Astrocyte (in vitro differentiated cells and primary cell): ENCODE results near the gene PLXND1. TPM values are rescaled to one million over a fixed set of nuclear protein-coding genes. Genes with fewer than 3 reads are reported as not detected.
A peak's percentile ranks its signal among the peaks of the same experiment; 100 is the strongest.

Experiments
- DNase-seq: peaks from one replicate; pipeline ENCODE4 v3.0.0-alpha.2; 2010; ENCODE audit warnings: low read depth
- FAIRE-seq: peaks from 2 replicates; lab custom pipeline; 2011; peaks lifted over from hg19 to GRCh38; lab: Jason Lieb, UNC
- H2AFZ ChIP-seq: 2 replicates; pipeline ENCODE4 v1.6.0; 2012; ENCODE audit warnings: low read depth, low read length, inconsistent platforms
- H3K27ac ChIP-seq: 2 replicates; pipeline ENCODE4 v1.5.1; 2011; ENCODE audit warnings: low read depth, low read length, inconsistent platforms
- H3K27me3 ChIP-seq: 2 replicates; pipeline ENCODE4 v1.6.0; 2011; ENCODE audit warnings: low read length, inconsistent platforms; ENCODE audit not compliant: insufficient read depth
- H3K36me3 ChIP-seq: 2 replicates; pipeline ENCODE4 v1.5.1; 2011; ENCODE audit warnings: low read length, inconsistent platforms; ENCODE audit not compliant: insufficient read depth
- H3K4me1 ChIP-seq: 2 replicates; pipeline ENCODE4 v1.5.1; 2011; ENCODE audit warnings: low read length, inconsistent platforms; ENCODE audit not compliant: insufficient read depth
- H3K4me2 ChIP-seq: 2 replicates; pipeline ENCODE4 v1.6.0; 2012; ENCODE audit warnings: low read length, inconsistent platforms
- H3K4me3 ChIP-seq: 2 replicates; pipeline ENCODE4 v1.5.1; 2011; ENCODE audit warnings: low read depth, mild to moderate bottlenecking, low read length, inconsistent platforms; ENCODE audit not compliant: insufficient read depth
- H3K79me2 ChIP-seq: 2 replicates; pipeline ENCODE4 v1.6.0; 2012; ENCODE audit warnings: mild to moderate bottlenecking, low read length, inconsistent platforms; ENCODE audit not compliant: insufficient read depth
- H3K9ac ChIP-seq: 2 replicates; pipeline ENCODE4 v1.6.0; 2012; ENCODE audit warnings: mild to moderate bottlenecking, low read length, inconsistent platforms
- H3K9me3 ChIP-seq: 2 replicates; pipeline ENCODE4 v1.5.1; 2012; ENCODE audit warnings: low read depth, mild to moderate bottlenecking, low read length, inconsistent platforms; ENCODE audit not compliant: insufficient read depth
- H4K20me1 ChIP-seq: 2 replicates; pipeline ENCODE4 v1.6.0; 2012; ENCODE audit warnings: low read length, inconsistent platforms; ENCODE audit not compliant: insufficient read depth
- H3K27ac Mint-ChIP-seq: one replicate; pipeline ENCODE4 v1.8.0; 2021; ENCODE audit warnings: mild to moderate bottlenecking, mixed read lengths; ENCODE audit not compliant: unreplicated experiment
- H3K27me3 Mint-ChIP-seq: one replicate; pipeline ENCODE4 v1.8.0; 2021; ENCODE audit warnings: low read depth, mixed read lengths; ENCODE audit not compliant: unreplicated experiment
- H3K36me3 Mint-ChIP-seq: one replicate; pipeline ENCODE4 v1.8.0; 2021; ENCODE audit warnings: low read depth, mixed read lengths; ENCODE audit not compliant: unreplicated experiment
- H3K4me1 Mint-ChIP-seq: one replicate; pipeline ENCODE4 v1.8.0; 2021; ENCODE audit warnings: low read depth, mixed read lengths; ENCODE audit not compliant: unreplicated experiment
- H3K4me3 Mint-ChIP-seq: one replicate; pipeline ENCODE4 v1.8.0; 2021; ENCODE audit warnings: mild to moderate bottlenecking, moderate library complexity, mixed read lengths; ENCODE audit not compliant: unreplicated experiment
- H3K9me3 Mint-ChIP-seq: one replicate; pipeline ENCODE4 v1.8.0; 2021; ENCODE audit warnings: mild to moderate bottlenecking, mixed read lengths; ENCODE audit not compliant: unreplicated experiment
- EZH2 ChIP-seq: IDR thresholded peaks from 2 replicates; pipeline ENCODE4 v1.6.1; 2012; ENCODE audit warnings: mild to moderate bottlenecking, low read length, inconsistent platforms; ENCODE audit not compliant: insufficient read depth
- total RNA-seq: library from RNA; stranded (reverse); gene quantifications from 2 replicates; pipeline ENCODE4 v1.2.1, GENCODE V29; 2021
- TF ChIP-seq, protein P1 (sequence below): IDR thresholded peaks from 2 replicates; pipeline ENCODE4 v1.5.1; 2011; ENCODE audit warnings: low read depth, mild to moderate bottlenecking, inconsistent platforms, low read length, moderate library complexity; ENCODE audit not compliant: insufficient read depth

PLXND1 gene
- total RNA-seq, 1 donor from 2014 or later, result 184 TPM

- Histone ChIP-seq H3K4me1 (peaks cover 61% of the 10 kb centered on the region), H2AFZ (peak overlapping the region; percentile 56), H3K9me3 (no peaks in the 10 kb centered on the region), H3K4me3 (no peak overlapping the region), H3K9ac (peak overlapping the region; percentile 79), H3K4me2 (peak overlapping the region; percentile 80), H3K27ac (peak overlapping the region; percentile 91), H3K36me3 (no peaks in the 10 kb centered on the region), H4K20me1 (peaks cover 4% of the 10 kb centered on the region), H3K27me3 (no peaks in the 10 kb centered on the region), H3K79me2 (peaks cover 88% of the 10 kb centered on the region)
- H3K27me3 Mint-ChIP-seq, result no peaks in the 10 kb centered on the region
- H3K9me3 Mint-ChIP-seq, result no peaks in the 10 kb centered on the region
- no peak for FAIRE-seq
- peak overlapping the region; percentile 85 for H3K27ac Mint-ChIP-seq
- peak overlapping the region; percentile 27 for H3K4me3 Mint-ChIP-seq
- no peak for DNase-seq
- TF ChIP-seq, protein P1, sequence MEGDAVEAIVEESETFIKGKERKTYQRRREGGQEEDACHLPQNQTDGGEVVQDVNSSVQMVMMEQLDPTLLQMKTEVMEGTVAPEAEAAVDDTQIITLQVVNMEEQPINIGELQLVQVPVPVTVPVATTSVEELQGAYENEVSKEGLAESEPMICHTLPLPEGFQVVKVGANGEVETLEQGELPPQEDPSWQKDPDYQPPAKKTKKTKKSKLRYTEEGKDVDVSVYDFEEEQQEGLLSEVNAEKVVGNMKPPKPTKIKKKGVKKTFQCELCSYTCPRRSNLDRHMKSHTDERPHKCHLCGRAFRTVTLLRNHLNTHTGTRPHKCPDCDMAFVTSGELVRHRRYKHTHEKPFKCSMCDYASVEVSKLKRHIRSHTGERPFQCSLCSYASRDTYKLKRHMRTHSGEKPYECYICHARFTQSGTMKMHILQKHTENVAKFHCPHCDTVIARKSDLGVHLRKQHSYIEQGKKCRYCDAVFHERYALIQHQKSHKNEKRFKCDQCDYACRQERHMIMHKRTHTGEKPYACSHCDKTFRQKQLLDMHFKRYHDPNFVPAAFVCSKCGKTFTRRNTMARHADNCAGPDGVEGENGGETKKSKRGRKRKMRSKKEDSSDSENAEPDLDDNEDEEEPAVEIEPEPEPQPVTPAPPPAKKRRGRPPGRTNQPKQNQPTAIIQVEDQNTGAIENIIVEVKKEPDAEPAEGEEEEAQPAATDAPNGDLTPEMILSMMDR, result no peak
- TF ChIP-seq EZH2, result no peak
- peaks cover 68% of the 10 kb centered on the region for H3K4me1 Mint-ChIP-seq
- H3K36me3 Mint-ChIP-seq, result no peaks in the 10 kb centered on the region
Measured at GRCh38 chr3:129595544-129596193, 10.8 kb downstream of the PLXND1 start.

- Histone ChIP-seq H3K36me3 (no peaks in the 10 kb centered on the region), H3K4me3 (no peak overlapping the region), H4K20me1 (peaks cover 4% of the 10 kb centered on the region), H3K4me2 (no peak overlapping the region), H3K27me3 (no peaks in the 10 kb centered on the region), H2AFZ (no peak overlapping the region), H3K27ac (peak overlapping the region; percentile 11), H3K4me1 (peaks cover 57% of the 10 kb centered on the region), H3K79me2 (peaks cover 88% of the 10 kb centered on the region), H3K9me3 (no peaks in the 10 kb centered on the region), H3K9ac (no peak overlapping the region)
- no peaks in the 10 kb centered on the region for H3K9me3 Mint-ChIP-seq
- TF ChIP-seq, protein P1, result no peak
- TF ChIP-seq EZH2, result no peak
- H3K27ac Mint-ChIP-seq, result no peak overlapping the region
- H3K27me3 Mint-ChIP-seq, result no peaks in the 10 kb centered on the region
- no peak overlapping the region for H3K4me3 Mint-ChIP-seq
- DNase-seq, result no peak
- no peak for FAIRE-seq
- no peaks in the 10 kb centered on the region for H3K36me3 Mint-ChIP-seq
- peaks cover 61% of the 10 kb centered on the region for H3K4me1 Mint-ChIP-seq
Measured at GRCh38 chr3:129594907-129595390, 11.5 kb downstream of the PLXND1 start.

DNA sequence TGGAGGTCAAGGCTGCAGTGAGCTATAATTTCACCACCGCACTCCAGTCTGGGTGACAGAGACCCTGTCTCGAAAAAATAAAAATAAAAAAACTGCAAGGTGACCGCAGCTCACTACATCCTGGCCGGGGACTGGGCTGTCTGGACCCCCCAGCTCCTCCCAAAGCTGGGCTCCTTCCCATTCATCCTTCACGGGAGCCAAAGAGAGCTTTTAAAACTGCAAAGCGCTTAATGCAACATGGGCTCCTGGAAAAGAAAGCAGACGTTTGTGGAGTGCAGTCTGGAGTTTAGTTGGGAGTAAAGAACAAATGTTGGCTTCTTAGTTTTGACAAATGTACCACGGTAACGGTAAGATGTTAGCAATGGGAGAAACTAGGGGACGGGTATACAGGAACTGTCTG is 12.1 kb downstream of the PLXND1 start:
- TF ChIP-seq, protein P1, result no peak
- TF ChIP-seq EZH2, result no peak
- H3K4me1 Mint-ChIP-seq, result peaks cover 56% of the 10 kb centered on the region
- H3K9me3 Mint-ChIP-seq, result no peaks in the 10 kb centered on the region
- H3K4me3 ChIP-seq, result no peak overlapping the region
- H3K79me2 ChIP-seq, result peaks cover 88% of the 10 kb centered on the region
- DNase-seq (no peak), FAIRE-seq (no peak)
- no peak overlapping the region for H2AFZ ChIP-seq
- H3K36me3 Mint-ChIP-seq, result no peaks in the 10 kb centered on the region
- peaks cover 52% of the 10 kb centered on the region for H3K4me1 ChIP-seq
- no peak overlapping the region for H3K9ac ChIP-seq
- peaks cover 4% of the 10 kb centered on the region for H4K20me1 ChIP-seq
- no peak overlapping the region for H3K4me3 Mint-ChIP-seq
- H3K27me3 ChIP-seq, result no peaks in the 10 kb centered on the region
- H3K27ac ChIP-seq, result no peak overlapping the region
- H3K36me3 ChIP-seq, result no peaks in the 10 kb centered on the region
- H3K27me3 Mint-ChIP-seq, result no peaks in the 10 kb centered on the region
- H3K27ac Mint-ChIP-seq, result peak overlapping the region; percentile 43
- no peaks in the 10 kb centered on the region for H3K9me3 ChIP-seq
- H3K4me2 ChIP-seq, result no peak overlapping the region
